Measurements from ENCODE around the gene CHST9.

CHST9 gene

DNA sequence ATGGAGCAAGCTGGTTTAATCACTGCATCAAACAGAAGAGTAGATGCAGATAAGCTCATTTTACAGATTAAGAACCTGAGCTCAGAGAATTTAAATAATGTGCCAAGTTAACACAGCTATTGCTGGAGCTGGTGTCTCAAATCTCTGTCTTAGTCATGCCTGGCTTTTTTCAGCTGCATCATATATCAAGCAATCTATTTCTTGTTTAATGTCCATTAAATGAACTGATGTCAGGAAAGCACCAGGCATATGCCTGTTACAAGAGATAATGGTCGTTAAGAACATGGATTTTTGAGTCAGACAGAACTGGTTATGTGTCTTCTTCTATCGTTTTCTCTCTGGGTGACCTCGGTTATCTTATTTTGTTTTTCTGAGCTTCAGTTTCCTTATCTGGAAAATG lies 259.8 kb downstream of the CHST9 start:
- no peak for DNase-seq

DNA sequence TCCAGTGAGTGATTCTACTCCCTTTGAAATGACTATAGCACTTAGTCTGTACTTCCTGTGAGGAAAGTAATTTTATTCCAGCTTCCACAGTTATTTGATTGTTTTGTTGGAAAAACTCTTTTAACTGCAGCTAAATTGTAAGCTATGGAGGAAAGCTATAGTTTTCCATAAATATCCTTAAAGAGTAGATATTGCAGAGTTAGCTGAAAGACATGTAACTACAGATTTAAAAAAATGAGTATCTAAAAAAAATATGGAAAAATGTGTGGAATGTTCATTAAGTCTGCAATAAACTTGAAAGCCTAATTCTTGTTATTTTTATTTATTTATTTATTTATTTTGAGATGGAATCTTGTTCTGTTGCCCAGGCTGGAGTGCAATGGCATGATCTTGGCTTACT lies 262.8 kb downstream of the CHST9 start:
- no peak for DNase-seq

DNA sequence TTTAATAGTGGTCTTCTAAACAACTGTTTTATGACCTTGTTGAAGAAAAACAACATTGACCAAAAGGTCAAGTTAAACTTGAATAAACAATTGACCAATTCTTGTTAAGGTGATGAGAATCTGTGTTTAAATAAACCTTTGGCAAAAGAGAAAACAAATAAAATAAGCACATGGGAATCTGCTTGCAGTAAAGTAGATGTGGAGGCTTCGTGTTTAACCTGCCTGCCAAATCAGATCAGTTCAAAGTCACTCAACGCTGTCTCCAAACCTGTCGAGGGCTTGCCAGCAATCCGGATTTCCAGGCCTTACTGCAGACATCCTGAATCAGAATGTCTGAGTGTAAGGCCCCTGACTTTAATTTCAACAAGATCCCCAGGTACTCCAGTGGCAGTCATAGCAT lies 264.5 kb downstream of the CHST9 start:
- DNase-seq = no peak

DNA sequence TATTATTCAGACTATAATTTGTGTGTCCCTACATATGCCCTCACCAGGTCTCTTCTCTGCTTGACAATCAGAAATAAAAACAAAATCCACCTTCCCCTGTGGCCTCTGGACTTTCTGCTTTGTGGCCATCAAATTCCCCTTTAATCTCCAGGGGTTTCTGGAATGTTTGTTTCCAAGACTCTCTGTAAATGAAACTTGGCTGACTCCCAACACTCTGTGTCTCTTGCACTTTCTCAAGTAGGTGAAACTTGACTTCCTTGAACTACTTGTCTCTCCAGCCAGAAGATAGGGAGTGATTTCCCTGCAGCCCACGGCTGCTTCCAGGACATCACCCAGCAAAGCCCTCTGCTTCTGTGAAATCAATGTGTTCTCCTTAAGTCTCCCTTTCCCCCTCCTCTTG lies 265.5 kb downstream of the CHST9 start:
- DNase-seq = no peak

DNA sequence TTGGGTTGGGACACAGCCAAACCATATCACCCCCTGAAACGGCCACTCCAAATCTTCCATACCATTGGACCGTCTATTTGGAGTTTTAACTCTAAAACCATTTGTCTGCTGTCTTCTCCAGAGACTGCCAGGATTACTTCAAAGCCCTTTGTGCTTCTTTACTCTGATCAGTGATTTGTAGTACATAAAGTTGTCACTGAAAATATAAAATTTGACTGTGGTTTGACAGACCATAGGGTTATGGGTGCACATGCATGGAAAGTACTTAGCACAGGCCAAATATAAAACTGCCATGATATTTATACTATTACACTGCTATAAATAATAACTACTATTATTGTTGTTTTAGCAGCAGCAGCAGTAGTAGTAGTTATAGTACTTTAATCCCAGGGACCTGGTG lies 265.9 kb downstream of the CHST9 start:
- no peak for DNase-seq

DNA sequence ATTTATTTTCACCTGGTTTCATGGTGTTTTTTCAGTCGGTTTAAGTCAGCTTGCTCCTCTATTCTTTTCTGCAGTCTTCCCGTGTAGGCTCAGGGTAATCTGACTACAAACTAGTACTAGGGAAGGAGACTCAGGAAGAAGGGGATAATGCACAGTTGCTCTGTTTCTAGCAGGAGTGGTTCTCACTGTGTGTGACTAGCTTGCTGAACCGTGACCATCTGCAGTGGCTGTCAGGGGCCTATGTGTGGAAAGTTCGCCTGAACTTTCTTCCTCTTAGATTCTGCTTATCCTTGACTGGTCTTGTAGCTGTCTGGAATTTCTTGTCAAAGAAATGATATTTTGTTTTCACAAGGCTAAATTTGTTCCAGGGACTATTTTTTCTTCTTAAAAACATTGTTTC lies 273.3 kb downstream of the CHST9 start:
- no peak for DNase-seq

DNA sequence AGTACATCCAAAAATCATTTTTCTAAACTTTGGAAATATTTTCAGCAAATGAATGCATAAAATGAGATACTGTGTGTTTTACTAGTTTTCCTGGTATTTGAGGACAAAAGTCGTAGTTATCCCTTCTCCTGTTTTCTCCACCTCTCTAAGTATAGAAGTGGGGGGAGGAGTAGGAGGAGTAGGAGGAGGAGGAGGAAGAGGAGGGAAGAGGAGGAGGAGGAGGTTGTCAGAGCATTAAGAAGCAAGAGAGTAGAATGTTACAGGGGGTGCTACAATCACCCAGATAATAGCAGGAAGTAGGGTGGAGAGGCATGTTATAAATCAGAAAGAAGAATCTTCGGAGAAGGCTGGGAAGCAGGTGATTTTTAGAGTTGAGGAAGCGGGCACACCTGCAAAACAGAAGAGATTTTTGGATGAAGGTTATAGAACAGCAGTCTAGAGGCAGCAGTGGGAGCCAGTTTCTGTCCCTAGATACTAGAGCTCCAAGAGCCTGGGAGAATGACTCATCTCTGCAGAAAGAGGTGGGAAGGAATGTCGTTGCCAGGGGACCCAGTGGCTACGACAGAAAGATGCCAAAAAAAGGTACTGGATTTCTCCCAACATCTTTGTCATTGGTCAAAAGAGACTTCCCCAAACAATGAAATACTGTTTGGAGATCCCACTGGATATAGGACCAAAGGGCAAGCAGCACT lies 275.4 kb downstream of the CHST9 start:
- DNase-seq = no peak

DNA sequence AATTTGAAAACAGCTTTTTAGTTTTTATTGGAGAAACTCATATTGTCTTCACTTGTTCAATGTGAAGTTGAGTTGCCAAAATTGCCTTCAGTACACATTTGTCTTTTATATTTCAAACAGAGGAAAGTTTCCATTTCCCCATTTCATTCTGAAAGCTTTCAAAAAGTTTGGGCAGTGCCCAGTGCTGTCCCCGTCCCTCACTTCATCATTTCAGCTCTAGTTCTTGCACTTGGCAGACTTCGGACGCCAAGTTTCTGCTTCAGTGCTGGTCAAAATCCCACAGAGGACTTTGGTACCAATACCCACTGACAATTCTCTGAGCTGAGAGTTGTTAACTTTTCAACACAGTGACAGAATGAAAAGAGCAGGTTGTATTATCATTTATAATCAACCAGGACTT lies 276.2 kb downstream of the CHST9 start:
- DNase-seq = no peak

DNA sequence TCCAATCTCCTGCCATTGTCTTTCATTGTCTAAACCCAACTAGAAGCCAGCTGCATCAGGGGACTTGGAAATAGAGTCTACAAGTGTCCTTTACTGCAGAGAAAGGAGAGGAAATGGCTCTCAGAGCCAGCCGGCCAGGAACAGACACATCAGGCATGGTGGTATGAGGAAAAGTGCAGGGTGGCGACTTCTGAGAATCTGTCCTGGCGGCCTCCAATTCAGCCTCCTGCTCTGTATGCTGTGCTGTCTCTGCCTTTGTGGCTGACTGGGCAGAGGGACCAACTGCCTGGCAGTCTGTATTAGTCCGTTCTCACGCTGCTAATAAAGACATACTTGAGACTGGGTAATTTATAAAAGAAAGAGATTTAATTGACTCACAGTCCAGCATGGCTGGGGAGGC lies 282.8 kb downstream of the CHST9 start:
- no peak for DNase-seq

DNA sequence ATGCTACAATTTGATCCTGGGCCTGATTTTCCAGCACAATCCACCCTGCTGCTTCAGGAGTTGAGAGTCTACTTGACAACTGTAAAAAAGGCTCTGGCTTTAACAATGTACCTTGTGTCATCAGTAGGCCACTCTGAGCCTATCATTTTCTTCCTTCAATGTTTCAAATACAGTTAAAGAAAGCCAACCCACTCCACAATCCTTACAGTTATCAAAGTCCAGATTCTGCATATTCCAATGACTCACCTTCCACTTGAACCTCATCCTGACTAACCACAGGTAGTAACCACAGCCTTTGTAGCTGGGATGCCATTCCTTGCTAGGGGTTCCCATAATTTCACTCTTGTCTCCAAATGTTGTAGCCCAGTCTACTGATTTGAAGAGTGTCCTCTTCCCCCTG lies 284.1 kb downstream of the CHST9 start:
- no peak for DNase-seq

DNA sequence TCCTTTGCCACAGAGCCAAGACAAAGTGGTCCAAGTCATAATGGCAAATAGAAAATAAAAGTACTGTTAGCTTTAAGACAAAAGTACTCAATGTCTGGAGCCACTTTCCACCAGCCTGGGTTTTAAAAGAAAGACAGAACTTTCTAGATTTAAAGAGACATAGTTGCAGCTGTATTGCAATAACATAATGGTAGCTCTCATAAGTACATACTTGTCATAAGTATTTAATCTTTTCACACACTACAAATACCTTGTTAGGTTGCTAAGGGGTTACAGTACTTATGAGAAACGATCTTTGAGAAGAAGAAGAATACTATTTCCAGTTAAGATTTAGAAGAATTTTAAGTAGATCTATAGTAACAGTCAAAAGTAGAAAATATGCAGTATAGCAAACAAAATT lies 290.7 kb downstream of the CHST9 start:
- no peak for DNase-seq

DNA sequence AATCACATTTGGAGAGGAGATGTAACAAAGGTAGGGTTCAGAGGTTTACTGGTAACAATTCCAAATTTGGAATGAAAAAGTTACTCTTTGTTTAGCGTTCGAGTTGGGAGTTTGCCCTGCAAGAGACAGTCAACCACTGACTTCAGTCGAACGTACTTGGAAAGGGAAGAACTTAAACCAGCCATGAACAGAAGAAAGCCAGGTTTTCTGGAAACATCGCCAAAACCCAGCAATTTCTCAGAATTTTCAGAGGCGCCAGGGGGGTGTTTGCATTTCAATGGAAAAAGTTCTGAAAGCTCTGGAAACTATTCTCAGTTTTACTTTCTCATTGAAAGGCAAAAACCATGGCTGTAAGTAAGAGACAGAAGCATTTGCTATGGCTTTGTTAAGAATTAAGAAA lies 291.1 kb downstream of the CHST9 start:
- no peak for DNase-seq

DNA sequence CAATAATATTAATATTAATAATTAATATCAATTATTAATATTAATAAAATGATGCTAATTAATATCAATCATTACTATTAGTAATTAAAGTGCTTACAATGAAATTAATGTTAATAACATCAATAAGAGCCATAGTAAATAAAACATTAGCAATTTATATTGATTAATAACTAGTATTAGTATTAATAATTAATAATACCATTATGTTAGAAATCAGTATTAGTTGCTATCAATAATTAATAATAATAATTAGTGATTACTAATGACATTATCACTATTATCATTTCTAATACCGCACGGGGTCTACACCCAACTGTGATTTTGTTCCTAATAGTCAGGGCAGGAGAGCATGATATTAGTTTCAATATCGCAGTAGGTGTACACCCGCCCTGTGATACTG lies 296.8 kb downstream of the CHST9 start:
- no peak for DNase-seq

DNA sequence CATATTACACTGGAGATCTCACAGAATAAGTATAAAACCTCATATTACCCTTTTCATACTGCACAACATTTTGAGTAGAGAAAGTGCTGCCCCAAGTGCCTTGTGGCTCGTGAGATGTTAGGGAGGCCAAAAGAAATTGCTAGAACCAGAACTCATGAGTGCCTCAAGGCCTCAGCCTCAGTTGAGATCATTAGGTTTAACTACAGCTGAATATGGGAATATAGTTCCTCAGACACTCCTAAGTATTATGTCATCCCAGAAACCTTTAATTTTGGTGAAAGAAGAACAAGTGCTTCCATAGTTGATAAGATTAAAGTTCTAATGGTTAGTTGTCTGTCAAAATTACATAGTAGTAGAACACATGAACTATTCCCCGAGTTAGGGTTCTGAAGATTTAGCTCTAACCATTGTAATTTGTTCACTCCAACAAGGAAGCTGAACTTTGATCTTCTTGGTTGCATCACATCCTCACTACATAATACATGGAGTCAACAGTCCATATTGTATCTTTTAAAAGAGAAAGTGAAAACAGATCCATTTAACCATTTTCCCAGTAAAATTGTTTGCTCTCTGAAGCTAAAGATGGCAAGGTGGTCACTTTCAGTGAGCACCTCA lies 310.0 kb downstream of the CHST9 start:
- DNase-seq = no peak

DNA sequence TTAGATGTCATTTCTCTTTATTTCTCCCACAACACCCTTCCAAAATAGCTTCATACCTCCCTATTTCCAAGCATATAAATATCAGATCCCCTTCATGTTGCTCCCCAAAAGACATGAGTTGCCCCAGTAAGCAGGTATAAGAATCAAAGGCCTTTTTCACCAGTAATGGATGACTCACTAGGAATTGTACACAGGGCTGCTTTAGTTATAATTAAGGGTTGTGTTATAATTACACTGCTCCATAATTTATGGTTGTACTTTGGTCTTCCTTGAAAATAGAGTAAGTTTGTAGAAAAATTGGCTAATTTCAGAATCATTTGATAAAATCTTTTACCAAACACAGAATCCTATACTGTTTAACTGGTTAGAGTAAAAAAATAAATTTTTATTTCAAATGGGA lies 310.8 kb downstream of the CHST9 start:
- DNase-seq = no peak

DNA sequence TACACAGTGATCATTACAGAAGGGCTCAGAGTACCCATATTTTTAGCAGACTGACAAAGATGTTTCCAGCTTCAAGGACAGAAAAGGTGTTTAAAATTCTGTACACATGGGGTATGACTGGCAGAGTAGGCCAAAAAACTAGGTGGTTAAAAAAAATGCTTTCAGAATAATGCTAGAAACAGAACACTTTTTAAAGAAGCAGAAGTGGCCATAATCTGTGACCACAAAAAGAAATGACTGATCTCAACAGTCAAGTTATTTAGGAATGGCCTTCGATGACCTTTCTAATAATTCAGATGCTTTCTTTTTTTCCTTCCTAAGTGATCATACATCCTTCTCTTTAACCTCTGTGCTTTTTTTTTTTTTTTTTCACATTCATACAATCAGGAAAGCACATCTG lies 315.5 kb downstream of the CHST9 start:
- no peak for DNase-seq

DNA sequence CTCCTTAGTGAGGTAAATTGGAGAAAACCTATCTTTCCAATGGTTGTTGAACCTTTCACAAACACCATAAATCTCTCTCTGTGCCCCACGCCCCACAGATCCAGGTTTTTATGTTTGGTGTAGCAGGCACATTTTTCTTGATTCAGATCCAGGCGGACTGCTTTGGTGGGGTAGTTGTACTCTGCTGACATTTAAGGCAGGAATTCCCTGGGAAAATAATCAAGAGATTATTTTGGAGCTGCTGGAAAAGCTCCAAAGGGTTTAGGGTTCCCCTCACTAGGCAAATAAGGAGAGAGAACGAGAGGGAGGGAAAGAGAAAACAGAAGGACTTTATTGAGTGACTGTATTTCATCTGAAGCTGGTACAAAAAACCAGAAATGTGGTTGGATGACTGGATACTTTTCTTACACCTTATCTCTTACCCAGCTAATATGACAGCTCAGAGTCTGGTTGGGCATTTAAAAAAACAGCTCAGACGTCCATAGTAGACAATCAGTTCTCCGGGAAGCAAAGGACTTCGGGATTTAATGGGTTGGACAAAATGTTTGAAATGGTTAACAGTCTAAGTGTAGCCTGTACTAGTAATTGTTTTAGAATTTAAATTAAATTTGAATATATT lies 316.0 kb downstream of the CHST9 start:
- DNase-seq = no peak

DNA sequence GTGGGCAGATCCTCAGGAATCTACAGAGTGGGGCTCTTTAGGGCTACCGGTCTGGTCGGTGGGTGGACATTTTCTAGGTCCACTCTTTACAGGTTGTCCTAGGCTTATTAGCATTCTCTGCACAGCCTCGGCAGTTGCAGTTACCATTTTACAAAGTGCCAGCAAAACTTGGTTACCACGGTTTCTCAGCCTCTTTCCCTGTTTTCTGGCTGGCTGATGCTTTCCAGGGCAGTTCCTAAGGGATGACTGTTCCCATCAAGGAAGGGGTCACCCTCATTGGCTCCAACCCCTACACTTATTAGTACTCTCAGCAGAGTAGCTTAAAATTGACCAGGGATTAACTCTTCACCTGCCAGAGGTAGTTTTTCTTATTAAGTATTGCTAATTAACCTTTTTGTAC lies 317.6 kb downstream of the CHST9 start:
- DNase-seq = no peak

DNA sequence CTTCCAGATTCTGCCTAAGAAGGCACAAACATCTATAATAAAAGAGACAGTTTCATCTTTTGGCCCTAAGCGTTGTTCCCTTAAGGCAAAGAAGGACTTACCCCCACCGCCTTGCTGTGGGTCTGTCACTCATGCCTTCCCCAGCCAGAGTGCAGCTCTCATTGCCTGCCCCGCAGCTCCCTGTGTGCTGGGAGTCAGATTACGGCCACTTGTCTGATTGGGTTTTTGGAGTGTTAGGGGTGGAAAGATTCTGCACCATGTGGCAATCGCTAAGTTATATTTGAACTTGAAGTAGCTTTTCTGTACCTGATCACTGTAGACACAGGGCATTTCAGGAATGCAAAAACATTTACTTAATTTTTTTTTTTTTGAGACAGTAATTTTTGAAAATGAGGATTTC lies 319.6 kb downstream of the CHST9 start, which contains the start of gene AQP4:
TSS of gene AQP4 (minus strand) at position 151 of the 400 bp plus-strand sequence. CDS start at position 133, 18 bp downstream.
- no peak for DNase-seq

DNA sequence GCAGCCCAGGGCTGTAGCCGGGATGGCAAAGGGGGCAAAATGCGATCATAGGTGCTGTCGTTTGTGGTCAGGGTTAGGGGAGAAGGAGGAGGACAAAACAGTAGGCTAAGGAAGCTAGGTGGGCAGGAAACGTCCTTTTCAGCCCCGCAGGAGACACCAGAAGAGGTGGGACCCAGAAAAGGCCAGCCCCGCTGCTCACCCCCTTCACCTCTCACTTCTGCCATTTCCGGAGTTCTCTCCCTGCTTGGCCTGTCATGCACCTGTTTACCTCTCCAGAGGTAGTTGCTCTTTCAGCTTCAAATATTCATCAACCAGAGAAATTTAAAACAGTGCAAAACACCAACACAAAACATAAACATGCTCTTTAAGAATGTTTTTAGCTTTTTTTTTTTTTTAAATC lies 320.4 kb downstream of the CHST9 start:
- DNase-seq = no peak

DNA sequence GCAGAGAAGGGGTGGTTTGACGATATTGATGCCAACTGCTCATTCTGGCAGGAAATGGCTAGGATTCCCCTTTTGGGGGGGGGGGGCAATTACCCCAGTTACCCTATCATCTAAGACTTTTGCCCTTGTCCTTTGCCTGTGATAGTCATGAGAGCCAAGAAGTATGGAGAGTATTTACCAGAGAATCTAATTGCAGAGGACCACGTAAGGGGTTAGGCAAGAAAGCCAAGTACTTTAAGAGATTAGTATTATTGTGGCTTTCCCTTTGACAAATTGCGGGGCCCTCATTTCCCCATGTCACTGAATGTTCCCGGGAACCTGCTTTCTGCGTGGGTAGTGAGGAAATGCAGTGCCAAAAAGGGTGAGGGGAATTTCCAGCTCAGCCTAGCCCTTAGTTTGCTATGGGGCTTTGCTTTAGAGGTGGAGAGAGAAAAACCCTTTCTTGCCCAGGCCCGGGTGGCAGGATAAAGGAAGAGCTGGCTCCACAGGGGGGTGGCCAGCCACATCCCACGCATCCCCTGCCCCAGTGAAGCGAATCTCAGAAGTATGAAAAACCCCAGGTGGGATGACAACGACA lies 321.1 kb downstream of the CHST9 start:
- no peak for DNase-seq

DNA sequence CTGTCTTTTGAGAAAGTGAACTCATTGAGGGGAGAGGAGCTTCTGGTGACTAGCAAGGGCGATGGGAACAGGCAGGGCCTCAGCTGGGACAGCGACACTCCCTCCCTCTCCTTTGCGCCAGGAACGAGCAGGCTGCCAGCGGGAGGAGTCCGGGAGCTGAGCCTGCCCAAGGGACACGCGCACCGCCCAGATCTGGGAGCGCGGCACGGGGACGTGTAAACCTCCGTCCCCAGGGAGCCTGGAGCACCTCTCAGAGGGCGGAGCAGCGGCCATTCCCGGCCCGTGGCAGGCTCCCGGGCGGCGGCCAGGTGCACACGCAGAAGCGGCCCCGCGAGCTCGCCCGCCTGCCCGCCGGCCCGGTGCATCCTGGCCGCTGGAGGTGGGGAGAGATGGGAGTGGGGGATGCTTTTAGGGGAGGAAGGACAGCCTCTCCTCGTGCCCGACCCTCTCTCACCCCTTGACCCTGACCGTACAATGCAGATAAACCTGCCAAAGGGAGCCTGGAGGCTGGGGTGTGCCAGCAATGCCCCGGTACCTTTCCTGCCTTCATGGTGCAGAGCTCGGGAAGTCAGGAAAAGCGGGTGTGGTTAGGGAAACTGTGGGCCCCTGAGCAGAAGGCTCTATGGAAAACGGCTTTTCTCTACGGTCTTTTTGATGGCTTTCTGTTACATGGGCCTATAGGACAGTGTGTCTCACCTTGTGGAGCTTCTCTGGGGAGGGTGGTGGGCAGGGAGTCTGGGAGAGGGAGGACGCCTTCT lies 321.8 kb downstream of the CHST9 start:
- DNase-seq = no peak

DNA sequence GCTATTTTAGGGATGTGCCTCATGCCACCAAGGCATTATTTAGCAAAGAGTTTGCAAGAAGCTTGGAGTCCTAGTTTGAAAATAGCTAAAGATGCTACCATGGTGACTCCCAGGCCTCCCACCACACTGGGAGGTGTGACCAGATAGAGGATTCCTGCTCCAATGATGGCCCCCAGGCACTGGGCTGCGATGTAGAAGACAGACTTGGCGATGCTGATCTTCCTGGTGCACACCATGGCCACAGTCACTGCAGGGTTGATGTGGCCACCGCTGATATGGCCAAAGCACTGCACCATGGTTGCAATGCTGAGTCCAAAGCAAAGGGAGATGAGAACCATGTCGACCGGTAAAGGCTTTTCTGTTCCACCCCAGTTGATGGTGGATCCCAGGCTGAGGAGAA lies 323.0 kb downstream of the CHST9 start:
- DNase-seq = no peak

Measured in SHP77 (cell line).